MCF 10A (cell line): ENCODE results near the gene SNX21. TPM values are rescaled to one million over a fixed set of nuclear protein-coding genes. Genes with fewer than 3 reads are reported as not detected.

ENCODE experiments used
- Bru-seq: library from RNA; stranded (reverse); fragments of 400-500 nt; gene quantifications from one replicate; lab custom pipeline; 2021; lab: Mats Ljungman, UMichigan
- BruChase-seq, 2 experiments: library from RNA; stranded (reverse); fragments of 400-500 nt; gene quantifications; one replicate each; lab custom pipeline; 2021; lab: Mats Ljungman, UMichigan
- BruUV-seq: library from RNA; stranded (reverse); fragments of 400-500 nt; replicated peaks from 2 replicates; lab custom pipeline; 2021; lab: Mats Ljungman, UMichigan
- CTCF ChIA-PET: fragments of 300-600 bp; sonication (Branson Sonifier 250); formaldehyde crosslinking; extraction: SDS; loops from one replicate; lab custom pipeline; 2021; ENCODE audit warnings: antibody characterized with exemption, inconsistent platforms; lab: Yijun Ruan, JAX
- POLR2A ChIA-PET: fragments of 300-600, 350-650 bp; sonication (Branson Sonifier 250); formaldehyde crosslinking; extraction: SDS; loops from one replicate; lab custom pipeline; 2020; ENCODE audit warnings: antibody characterized with exemption, inconsistent platforms; lab: Yijun Ruan, JAX
- DNase-seq: peaks from one replicate; pipeline ENCODE4 v3.0.0-alpha.2; 2018; ENCODE audit not compliant: unreplicated experiment
- H3K27ac Mint-ChIP-seq: one replicate; pipeline ENCODE4 v1.8.0; 2022; ENCODE audit warnings: mild to moderate bottlenecking, low read depth, mixed read lengths; ENCODE audit not compliant: unreplicated experiment
- H3K27me3 Mint-ChIP-seq: one replicate; pipeline ENCODE4 v1.8.0; 2022; ENCODE audit warnings: mixed read lengths; ENCODE audit not compliant: insufficient read depth, unreplicated experiment
- H3K36me3 Mint-ChIP-seq: one replicate; pipeline ENCODE4 v1.8.0; 2022; ENCODE audit warnings: mild to moderate bottlenecking, moderate library complexity, mixed read lengths; ENCODE audit not compliant: insufficient read depth, unreplicated experiment
- H3K4me1 Mint-ChIP-seq: one replicate; pipeline ENCODE4 v1.8.0; 2022; ENCODE audit warnings: mixed read lengths; ENCODE audit not compliant: insufficient read depth, unreplicated experiment
- H3K4me3 Mint-ChIP-seq: one replicate; pipeline ENCODE4 v1.8.0; 2022; ENCODE audit warnings: mild to moderate bottlenecking, moderate library complexity, mixed read lengths; ENCODE audit not compliant: unreplicated experiment
- H3K9me3 Mint-ChIP-seq: one replicate; pipeline ENCODE4 v1.8.0; 2022; ENCODE audit warnings: mixed read lengths; ENCODE audit not compliant: unreplicated experiment
- CTCF ChIP-seq: fragments of 200-600 bp; IDR thresholded peaks from one replicate; pipeline ENCODE4 v1.8.0; 2022; ENCODE audit warnings: antibody characterized with exemption, mild to moderate bottlenecking; ENCODE audit not compliant: unreplicated experiment
- intact Hi-C: fragments of 100-400 bp; cut with micrococcal nuclease; formaldehyde crosslinking; loops from 2 replicates; pipeline ENCODE4 v1.14.1; 2022
- long read RNA-seq: library from polyadenylated mRNA; stranded (forward); transcript quantifications from one replicate; pipeline ENCODE4 v2.0.0, GENCODE V29; 2022
- total RNA-seq: library from RNA; stranded (reverse); gene quantifications from 2 replicates; pipeline ENCODE4 v1.2.3, GENCODE V29; 2022

Gene SNX21
- total RNA-seq, result 8.5 and 13.9 TPM in 2 replicates
- Bru-seq, nascent RNA, result percentile 57 among the genes with signal in this experiment
- BruChase-seq, experiment 1, labeled RNA remaining after a 6-hour chase, result percentile 70 among the genes with signal in this experiment
- BruChase-seq, experiment 2, labeled RNA remaining after a 2-hour chase, result percentile 62 among the genes with signal in this experiment
- long read RNA-seq, partial matches to known transcripts, result 1 of 19 reads
- long read RNA-seq, other reads (novel, unspliced or antisense), result 10 of 19 reads

- intact Hi-C loops, result loop anchor here (10.0 kb wide), 1 partner anchor 52 kb away; the partner anchor contains the start of genes SPATA25 and ZSWIM1
- no peak for TF ChIP-seq CTCF
- H3K9me3 Mint-ChIP-seq, result no peaks in the 10 kb centered on the region
- peaks cover 26% of the 10 kb centered on the region for H3K4me1 Mint-ChIP-seq
- peaks cover 9% of the 10 kb centered on the region for H3K36me3 Mint-ChIP-seq
- ChIA-PET CTCF (interaction anchor here (1.0 to 3.1 kb wide), 4 partner anchors 11 to 137 kb away, joined by 3 to 16 read pairs (median 7); no protein-coding TSS in a partner anchor), POLR2A (interaction anchor here (0.6 to 3.8 kb wide), 32 partner anchors 9 to 511 kb away, joined by 3 to 29 read pairs (median 4); partner anchors contain the start of genes DNTTIP1, PCIF1, PIGT and UBE2C)
- H3K27ac Mint-ChIP-seq, result peak within 1 kb of the TSS; percentile 84
- peak; percentile 83 for DNase-seq
- no TSS peak for BruUV-seq
- no peaks in the 10 kb centered on the region for H3K27me3 Mint-ChIP-seq
- peak within 1 kb of the TSS; percentile 80 for H3K4me3 Mint-ChIP-seq
These were observed at the start of gene SNX21 for GRCh38 chr20:45833030-45833882. Gene SNX21, plus strand, starts transcription at chr20:45833799. Its CDS starts 121 bp downstream, at chr20:45833920.

GRCh38 chr20:45788351-45788750, 45.2 kb upstream of the SNX21 start:
- no TSS peak for BruUV-seq
- TF ChIP-seq CTCF, result no peak
- peaks cover 15% of the 10 kb centered on the region for H3K4me1 Mint-ChIP-seq
- DNase-seq, result no peak
- peaks cover 9% of the 10 kb centered on the region for H3K36me3 Mint-ChIP-seq
- H3K4me3 Mint-ChIP-seq, result no peak overlapping the region
- H3K9me3 Mint-ChIP-seq, result no peaks in the 10 kb centered on the region
- intact Hi-C loops, result no loop called here
- H3K27me3 Mint-ChIP-seq, result no peaks in the 10 kb centered on the region
- no peak overlapping the region for H3K27ac Mint-ChIP-seq
- POLR2A ChIA-PET, result interaction anchor here (0.8 to 5.9 kb wide), 3 partner anchors 10 to 155 kb away, joined by 3 to 91 read pairs (median 3); no protein-coding TSS in a partner anchor
- CTCF ChIA-PET, result interaction anchor here (1.0 to 2.0 kb wide), 2 partner anchors 18 to 181 kb away, joined by 3 to 11 read pairs; no protein-coding TSS in a partner anchor

- Mint-ChIP-seq H3K4me1 (peaks cover 10% of the 10 kb centered on the region), H3K27me3 (no peaks in the 10 kb centered on the region), H3K9me3 (no peaks in the 10 kb centered on the region), H3K36me3 (peaks cover 45% of the 10 kb centered on the region), H3K4me3 (peak overlapping the region; percentile 88), H3K27ac (peak overlapping the region; percentile 99)
- ChIA-PET POLR2A (interaction anchor here (0.6 to 5.9 kb wide), 21 partner anchors 8 to 800 kb away, joined by 3 to 91 read pairs (median 4); partner anchors contain the start of genes CTSA, NEURL2, PCIF1 and SYS1), CTCF (interaction anchor here (1.1 kb wide), 3 partner anchors 8 to 21 kb away, joined by 4 to 5 read pairs (median 4); no protein-coding TSS in a partner anchor)
- no peak for TF ChIP-seq CTCF
- intact Hi-C loops, result loop anchor here (10.0 kb wide), 1 partner anchor 142 kb away; the partner anchor contains the start of gene PCIF1
- DNase-seq, result no peak
- BruUV-seq, result TSS peak; percentile 61
These were observed 41.1 kb upstream of the SNX21 start for GRCh38 chr20:45792317-45793118.
